K562 (cell line): Measurements from ENCODE around the gene POLR3G. TPM values are rescaled to one million over a fixed set of nuclear protein-coding genes. Genes with fewer than 3 reads are reported as not detected.

ENCODE experiments used
- CCNT2 ChIP-seq: IDR thresholded peaks from 2 replicates; pipeline ENCODE4 v1.6.1; 2011; ENCODE audit warnings: borderline replicate concordance, low read depth, mild to moderate bottlenecking, moderate library complexity, mixed read lengths, low read length; ENCODE audit not compliant: insufficient read length; ENCODE audit errors: extremely low read depth
- ELF2 ChIP-seq: fragments of 250-450 bp; sonication (Bioruptor Pico); IDR thresholded peaks from 2 replicates; pipeline ENCODE4 v1.5.0; 2021; ENCODE audit warnings: mild to moderate bottlenecking
- ILK ChIP-seq: fragments of 450-650 bp; IDR thresholded peaks from 2 replicates; pipeline ENCODE4 v1.6.1; 2016; ENCODE audit warnings: missing genetic modification characterization, low read depth, mild to moderate bottlenecking, missing compliant biosample characterization, moderate library complexity, borderline replicate concordance
- POLR2B ChIP-seq: fragments of 450-650 bp; IDR thresholded peaks from 2 replicates; pipeline ENCODE4 v1.6.1; 2018; ENCODE audit warnings: low read depth; ENCODE audit not compliant: partially characterized antibody
- TCF7L2 ChIP-seq: fragments of 150-350 bp; IDR thresholded peaks from 2 replicates; pipeline ENCODE4 v1.6.1; 2016; ENCODE audit warnings: low read depth, mild to moderate bottlenecking, low read length, moderate library complexity
- ZBTB40 ChIP-seq, 2 experiments: fragments of 450-650 bp in 1 of 2; sonication (generic) in 1 of 2; formaldehyde crosslinking in 1 of 2; IDR thresholded peaks; 2 replicates each; pipeline versions ENCODE4 v1.7.1 to v1.9.0; 2016 to 2022; ENCODE audit warnings: inconsistent platforms in 1 of 2, mild to moderate bottlenecking in 1 of 2, missing genetic modification reagents in 1 of 2
- ZFP36 ChIP-seq: fragments of 150-350 bp; IDR thresholded peaks from 2 replicates; pipeline ENCODE4 v1.6.1; 2018; ENCODE audit warnings: low read length, low read depth; ENCODE audit not compliant: partially characterized antibody
- ZNF197 ChIP-seq: fragments of 200-800 bp; sonication (Bioruptor generic); IDR thresholded peaks from 2 replicates; pipeline ENCODE4 v1.6.1; 2016; ENCODE audit warnings: low read depth, missing genetic modification characterization, missing compliant biosample characterization
- ZNF551 ChIP-seq: fragments of 250-450 bp; sonication (Bioruptor Pico); IDR thresholded peaks from 2 replicates; pipeline ENCODE4 v1.5.0; 2021; ENCODE audit warnings: mild to moderate bottlenecking, moderate library complexity
- polyA plus RNA-seq, 8 experiments: library from polyadenylated mRNA; depleted of rRNA in 4 of 8; stranded (reverse) in 5 of 8; unstranded in 3 of 8; fragments of >200 nt; fragmentation: Nextera tagmentation in 2 of 8; fragmentation: Illumina TruSeq in 1 of 8; extraction: Ambion mirVana in 2 of 8; extraction: Trizol in 1 of 8; gene quantifications; 2 replicates each; pipeline versions ENCODE4 v1.2.1 to v1.2.3, GENCODE V29; 2011 to 2014; ENCODE audit warnings: inconsistent platforms in 1 of 8, missing spikeins in 1 of 8
- total RNA-seq, 7 experiments: library from RNA; depleted of rRNA in 6 of 7; stranded (reverse); fragments of >200 nt in 6 of 7; fragmentation: Illumina TruSeq in 2 of 7; extraction: Trizol in 2 of 7; gene quantifications; 2 replicates each; pipeline versions ENCODE4 v1.2.1 to v1.2.3, GENCODE V29; 2011 to 2021; ENCODE audit warnings: low replicate concordance in 1 of 7
- TF ChIP-seq, protein P1 (sequence below): sonication (generic); formaldehyde crosslinking; IDR thresholded peaks from 2 replicates; pipeline ENCODE4 v1.8.0; 2022; ENCODE audit warnings: missing genetic modification reagents, mild to moderate bottlenecking, borderline replicate concordance

POLR3G gene
- total and polyA plus RNA-seq, 9 of the 15 experiments (the other 6 are each of a cell fraction or from before 2014, with no cell fraction given), result 39.0 to 111 (median 59.0) TPM

DNA sequence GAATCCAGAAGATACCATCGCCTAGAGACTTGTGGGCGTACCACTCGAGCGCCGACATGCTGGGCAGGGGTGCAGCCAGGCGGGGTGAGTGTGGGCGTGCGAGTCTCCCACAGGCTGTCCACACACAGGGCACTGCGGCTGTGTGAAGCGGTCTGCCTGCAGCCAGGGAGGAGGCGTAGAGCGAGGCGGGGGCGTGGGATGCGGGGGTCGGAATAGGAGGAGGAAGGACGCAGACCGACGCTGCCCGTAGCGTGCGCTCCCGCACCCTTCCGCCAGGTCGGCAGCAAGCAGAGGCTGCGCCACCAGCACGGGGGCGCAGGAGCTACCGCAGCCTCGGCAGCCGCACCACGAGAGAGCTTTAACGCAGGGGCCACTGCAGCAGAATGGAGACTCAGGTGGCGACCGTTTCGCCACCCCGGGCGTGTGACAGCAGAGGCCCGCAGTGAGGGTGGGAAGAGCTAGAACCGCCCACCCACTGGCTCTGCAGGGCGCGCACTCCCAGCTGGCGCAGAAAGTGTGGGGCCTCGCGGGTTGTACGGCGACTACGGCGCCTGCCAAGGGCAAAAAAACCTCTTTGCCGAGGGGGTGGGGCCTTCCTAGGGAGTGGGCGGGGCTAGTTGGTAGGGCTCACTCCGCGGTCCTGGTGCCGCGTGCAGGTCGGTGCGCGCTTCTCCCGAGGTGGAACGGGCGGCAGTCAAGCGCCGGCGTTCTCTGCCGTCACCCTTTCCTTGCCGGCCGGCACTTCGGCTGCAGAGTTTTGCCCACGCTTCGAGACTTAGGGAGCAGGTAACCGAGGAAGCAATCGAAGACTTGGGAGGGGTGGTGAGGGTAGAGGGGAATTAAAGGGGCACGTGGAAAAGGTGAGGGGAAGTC is at the start of gene POLR3G, which contains the start of gene MBLAC2 (continued):
- TF ChIP-seq ZBTB40 (IDR thresholded peaks at IDR 0.05), result peak; percentile 54
- TF ChIP-seq ZBTB40 (CRISPR knock-in tag; IDR thresholded peaks at IDR 0.05), result 0 out of 2 replicates have a peak, but pooled peaks have one; percentile 26
- TF ChIP-seq ZNF197 (CRISPR knock-in tag), result no peak
- no peak for TF ChIP-seq ZNF551
- TF ChIP-seq ELF2, result 0 out of 2 replicates have a peak, but pooled peaks have one; percentile 18
- TF ChIP-seq, protein P1, sequence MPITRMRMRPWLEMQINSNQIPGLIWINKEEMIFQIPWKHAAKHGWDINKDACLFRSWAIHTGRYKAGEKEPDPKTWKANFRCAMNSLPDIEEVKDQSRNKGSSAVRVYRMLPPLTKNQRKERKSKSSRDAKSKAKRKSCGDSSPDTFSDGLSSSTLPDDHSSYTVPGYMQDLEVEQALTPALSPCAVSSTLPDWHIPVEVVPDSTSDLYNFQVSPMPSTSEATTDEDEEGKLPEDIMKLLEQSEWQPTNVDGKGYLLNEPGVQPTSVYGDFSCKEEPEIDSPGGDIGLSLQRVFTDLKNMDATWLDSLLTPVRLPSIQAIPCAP, result no peak
- no peak for TF ChIP-seq ILK (tag)
- TF ChIP-seq POLR2B, result peak; percentile 81
- TF ChIP-seq CCNT2, result peak; percentile 76
- no peak for TF ChIP-seq TCF7L2
- no peak for TF ChIP-seq ZFP36
